B cell (primary cell): Measurements from ENCODE around the gene ATP8A2. TPM values are rescaled to one million over a fixed set of nuclear protein-coding genes. Genes with fewer than 3 reads are reported as not detected.

Experiments
- ATAC-seq: fragments of 200-7000 bp; cut with Tn5 transposase; one replicate; pipeline ENCODE4 v1.10.0; 2021; ENCODE audit warnings: low read depth, mild to moderate bottlenecking, moderate number of reproducible peaks, moderate library complexity
- CTCF ChIA-PET: fragments of 350-600 bp; sonication (Branson Sonifier 250); formaldehyde crosslinking; loops from one replicate; lab custom pipeline; 2021; ENCODE audit warnings: antibody characterized with exemption, inconsistent platforms; lab: Charles Lee
- POLR2A ChIA-PET: fragments of 350-600 bp; sonication (Branson Sonifier 250); formaldehyde crosslinking; loops from one replicate; lab custom pipeline; 2021; ENCODE audit warnings: antibody characterized with exemption; lab: Charles Lee
- DNase-seq: peaks from one replicate; pipeline ENCODE4 v3.0.0; 2013
- H2AFZ ChIP-seq: 2 replicates; pipeline ENCODE4 v1.6.1; 2012; ENCODE audit warnings: mild to moderate bottlenecking, low read depth, low read length; ENCODE audit not compliant: insufficient read depth, poor library complexity, severe bottlenecking
- H3K27ac ChIP-seq, 2 donors: 1 replicate in 1 of 2; 2 replicates in 1 of 2; pipeline ENCODE4 v1.5.1; 2012 to 2013; ENCODE audit warnings: low read length in 2 of 2, mild to moderate bottlenecking in 2 of 2, moderate library complexity in 1 of 2
- H3K27me3 ChIP-seq, 4 experiments: fragments of 200-600 bp in 1 of 4; sonication (generic) in 1 of 4; replicated peaks in 1 of 4; 1 replicate in 2 of 4; 2 replicates in 2 of 4; pipeline versions ENCODE4 v1.6.1 to v1.7.0; 2013 to 2016; ENCODE audit warnings: low read length in 3 of 4, mild to moderate bottlenecking in 2 of 4, mixed read lengths in 1 of 4, moderate library complexity in 1 of 4; ENCODE audit not compliant: insufficient read depth in 4 of 4, control insufficient read depth in 3 of 4; ENCODE audit errors: control extremely low read depth in 1 of 4
- H3K36me3 ChIP-seq, 2 experiments: replicated peaks in 1 of 2; 1 replicate in 1 of 2; 2 replicates in 1 of 2; pipeline versions ENCODE4 v1.6.1 to v1.7.1; 2013; ENCODE audit warnings: low read length in 1 of 2; ENCODE audit not compliant: insufficient read depth in 2 of 2, control insufficient read depth in 1 of 2; ENCODE audit errors: control extremely low read depth in 1 of 2, extremely low read depth in 1 of 2
- H3K4me1 ChIP-seq, 2 donors: fragments of 200-600 bp in 1 of 2; sonication (generic) in 1 of 2; 1 replicate in 1 of 2; 2 replicates in 1 of 2; pipeline versions ENCODE4 v1.5.1 to v1.6.1; 2013 to 2017; ENCODE audit warnings: low read length in 2 of 2; ENCODE audit not compliant: control insufficient read depth in 2 of 2, insufficient read depth in 2 of 2
- H3K4me2 ChIP-seq: replicated peaks from 2 replicates; pipeline ENCODE3; 2012; ENCODE audit warnings: mild to moderate bottlenecking, low read depth, low read length; ENCODE audit not compliant: poor library complexity, severe bottlenecking
- H3K4me3 ChIP-seq, 5 experiments: fragments of 200-600 bp in 1 of 5; sonication (generic) in 1 of 5; 1 replicate in 3 of 5; 2 replicates in 2 of 5; pipeline versions ENCODE4 v1.5.1 to v1.7.0; 2011 to 2016; ENCODE audit warnings: low read length in 4 of 5, mild to moderate bottlenecking in 4 of 5, low read depth in 2 of 5, control low read depth in 1 of 5, moderate library complexity in 1 of 5; ENCODE audit not compliant: insufficient read depth in 1 of 5; ENCODE audit errors: control extremely low read depth in 1 of 5, extremely low read depth in 1 of 5
- H3K79me2 ChIP-seq: fragments of 200-600 bp; sonication (generic); one replicate; pipeline ENCODE4 v1.6.0; 2016; ENCODE audit warnings: low read length; ENCODE audit not compliant: control insufficient read depth, insufficient read depth
- H3K9ac ChIP-seq: fragments of 200-600 bp; sonication (generic); 2 replicates; pipeline ENCODE4 v1.6.1; 2017; ENCODE audit warnings: mild to moderate bottlenecking, low read length, moderate library complexity
- H3K9me3 ChIP-seq, 3 donors: one replicate each; pipeline versions ENCODE4 v1.6.1 to v1.7.1; 2013; ENCODE audit warnings: low read length in 2 of 3; ENCODE audit not compliant: control insufficient read depth in 2 of 3, insufficient read depth in 1 of 3; ENCODE audit errors: control extremely low read depth in 1 of 3
- H4K20me1 ChIP-seq: 2 replicates; pipeline ENCODE4 v1.6.0; 2012; ENCODE audit warnings: mild to moderate bottlenecking, low read length; ENCODE audit not compliant: insufficient read depth, control insufficient read depth, poor library complexity, severe bottlenecking
- H3K27ac Mint-ChIP-seq: one replicate; pipeline ENCODE4 v1.8.0; 2021; ENCODE audit warnings: mixed read lengths
- H3K27me3 Mint-ChIP-seq: one replicate; pipeline ENCODE4 v1.8.0; 2021; ENCODE audit warnings: mixed read lengths
- H3K4me1 Mint-ChIP-seq: one replicate; pipeline ENCODE4 v1.8.0; 2021; ENCODE audit warnings: mixed read lengths
- H3K4me3 Mint-ChIP-seq: one replicate; pipeline ENCODE4 v1.8.0; 2021; ENCODE audit warnings: mixed read lengths
- H3K9me3 Mint-ChIP-seq: one replicate; pipeline ENCODE4 v1.8.0; 2022; ENCODE audit warnings: mixed read lengths; ENCODE audit not compliant: insufficient read depth
- EZH2 ChIP-seq: IDR thresholded peaks from 2 replicates; pipeline ENCODE4 v1.6.1; 2012; ENCODE audit warnings: borderline replicate concordance, low read depth, mild to moderate bottlenecking, moderate library complexity, low read length; ENCODE audit not compliant: insufficient read depth, poor library complexity, severe bottlenecking
- WGBS: methylation state at CpG from one replicate; pipeline ENCODE4 v1.1.5; 2013; ENCODE audit warnings: missing lambda C conversion rate; ENCODE audit not compliant: insufficient coverage; 5-methylcytosine and 5-hydroxymethylcytosine counted together
- intact Hi-C: fragments of 100-400 bp; cut with micrococcal nuclease; formaldehyde crosslinking; loops from one replicate; pipeline ENCODE4 v1.10.0; 2022
- polyA plus RNA-seq: library from polyadenylated mRNA; depleted of rRNA; stranded (reverse); fragments of >200 nt; gene quantifications from 2 replicates; pipeline ENCODE4 v1.2.3, GENCODE V29; 2012
- total RNA-seq, 2 donors: library from RNA; stranded (reverse); fragments of 120-200 nt in 1 of 2; gene quantifications; 1 replicate in 1 of 2; 2 replicates in 1 of 2; pipeline versions ENCODE4 v1.2.3 to v1.2.4, GENCODE V29; 2013 to 2022
- TF ChIP-seq, protein P1 (sequence below): fragments of 200-600 bp; IDR thresholded peaks from one replicate; pipeline ENCODE4 v1.8.0; 2022; ENCODE audit warnings: antibody characterized with exemption, mild to moderate bottlenecking

Gene ATP8A2
- total and polyA plus RNA-seq, 2 donors (not counting 1 experiment from before 2014, with no cell fraction given), result not detected

DNA sequence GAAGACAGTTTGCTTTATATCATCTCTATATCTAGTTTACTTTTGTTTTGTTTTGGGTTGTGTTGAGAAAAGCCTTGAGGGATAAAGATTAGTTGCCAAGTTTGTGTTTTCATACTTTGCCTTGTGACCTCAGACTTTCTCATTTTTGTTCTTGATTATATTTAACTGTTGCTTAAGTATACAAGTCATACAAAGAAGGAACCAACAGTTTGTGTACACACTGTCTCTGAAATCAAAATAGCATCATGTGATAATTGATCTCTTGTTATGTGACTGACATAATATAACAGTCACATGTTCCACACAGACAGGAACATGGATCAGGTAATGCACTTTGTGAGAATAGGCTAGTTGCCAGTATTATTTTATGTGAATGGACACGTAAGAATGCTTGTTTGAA lies 609.3 kb downstream of the ATP8A2 start:
- ATAC-seq, result no peak
- Mint-ChIP-seq H3K4me3 (no peak overlapping the region), H3K4me1 (peaks cover 4% of the 10 kb centered on the region), H3K27ac (no peak overlapping the region), H3K9me3 (no peaks in the 10 kb centered on the region), H3K27me3 (peaks cover 14% of the 10 kb centered on the region)
- no peaks in the 10 kb centered on the region for H3K9me3 ChIP-seq
- no CpG with 5 or more reads among the region's 1 CpG for WGBS
- no peaks in the 10 kb centered on the region for H3K4me1 ChIP-seq
- H3K4me3 ChIP-seq, result no peak overlapping the region
- no peak overlapping the region for H3K27ac ChIP-seq
- ChIA-PET POLR2A (no interaction called here), CTCF (no interaction called here)
- H3K36me3 ChIP-seq, result no peaks in the 10 kb centered on the region
- intact Hi-C loops, result no loop called here
- H3K4me2 ChIP-seq, result no peak overlapping the region
- no peaks in the 10 kb centered on the region for H4K20me1 ChIP-seq
- no peaks in the 10 kb centered on the region for H3K79me2 ChIP-seq
- TF ChIP-seq, protein P1, sequence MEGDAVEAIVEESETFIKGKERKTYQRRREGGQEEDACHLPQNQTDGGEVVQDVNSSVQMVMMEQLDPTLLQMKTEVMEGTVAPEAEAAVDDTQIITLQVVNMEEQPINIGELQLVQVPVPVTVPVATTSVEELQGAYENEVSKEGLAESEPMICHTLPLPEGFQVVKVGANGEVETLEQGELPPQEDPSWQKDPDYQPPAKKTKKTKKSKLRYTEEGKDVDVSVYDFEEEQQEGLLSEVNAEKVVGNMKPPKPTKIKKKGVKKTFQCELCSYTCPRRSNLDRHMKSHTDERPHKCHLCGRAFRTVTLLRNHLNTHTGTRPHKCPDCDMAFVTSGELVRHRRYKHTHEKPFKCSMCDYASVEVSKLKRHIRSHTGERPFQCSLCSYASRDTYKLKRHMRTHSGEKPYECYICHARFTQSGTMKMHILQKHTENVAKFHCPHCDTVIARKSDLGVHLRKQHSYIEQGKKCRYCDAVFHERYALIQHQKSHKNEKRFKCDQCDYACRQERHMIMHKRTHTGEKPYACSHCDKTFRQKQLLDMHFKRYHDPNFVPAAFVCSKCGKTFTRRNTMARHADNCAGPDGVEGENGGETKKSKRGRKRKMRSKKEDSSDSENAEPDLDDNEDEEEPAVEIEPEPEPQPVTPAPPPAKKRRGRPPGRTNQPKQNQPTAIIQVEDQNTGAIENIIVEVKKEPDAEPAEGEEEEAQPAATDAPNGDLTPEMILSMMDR, result no peak
- TF ChIP-seq EZH2, result no peak
- H2AFZ ChIP-seq, result no peak overlapping the region
- no peaks in the 10 kb centered on the region for H3K27me3 ChIP-seq
- no peak for DNase-seq
- no peak overlapping the region for H3K9ac ChIP-seq

DNA sequence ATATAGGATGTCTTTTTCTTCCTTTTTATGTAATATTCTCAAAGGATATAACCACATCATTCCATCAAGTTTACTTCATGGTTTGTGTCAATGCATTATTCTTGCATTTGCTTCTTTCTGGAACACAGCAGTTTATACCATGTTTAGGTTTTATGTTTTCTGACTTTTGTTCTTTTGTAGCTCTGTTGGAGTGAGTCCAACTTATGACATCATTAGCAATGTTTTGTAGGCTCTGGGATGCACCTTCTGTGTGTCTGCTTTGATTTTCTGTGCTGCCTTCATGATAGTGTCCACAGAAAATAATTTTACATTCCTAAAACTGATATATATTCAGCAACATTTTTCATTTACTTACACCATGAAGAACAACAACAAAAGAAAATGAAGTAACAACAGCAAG lies 611.1 kb downstream of the ATP8A2 start:
- CTCF ChIA-PET, result no interaction called here
- Histone ChIP-seq H2AFZ (no peak overlapping the region), H3K27ac (no peak overlapping the region), H3K9ac (no peak overlapping the region), H3K4me1 (no peaks in the 10 kb centered on the region), H4K20me1 (no peaks in the 10 kb centered on the region), H3K79me2 (no peaks in the 10 kb centered on the region), H3K4me2 (no peak overlapping the region), H3K4me3 (no peak overlapping the region), H3K9me3 (no peaks in the 10 kb centered on the region), H3K36me3 (no peaks in the 10 kb centered on the region), H3K27me3 (no peaks in the 10 kb centered on the region)
- Mint-ChIP-seq H3K27me3 (no peaks in the 10 kb centered on the region), H3K27ac (no peak overlapping the region), H3K4me1 (no peaks in the 10 kb centered on the region), H3K9me3 (no peaks in the 10 kb centered on the region), H3K4me3 (no peak overlapping the region)
- POLR2A ChIA-PET, result no interaction called here
- no peak for ATAC-seq
- TF ChIP-seq EZH2, result no peak
- TF ChIP-seq, protein P1, result no peak
- no peak for DNase-seq
- intact Hi-C loops, result no loop called here
